ENCODE data around the gene KLC4. TPM values are rescaled to one million over a fixed set of nuclear protein-coding genes. Genes with fewer than 3 reads are reported as not detected.

The KLC4 gene
- total RNA-seq, 1 experiment from 2014 or later, result 17.5 TPM

- intact Hi-C loops (cut with micrococcal nuclease), result loop anchor here (2.0 kb wide), 1 partner anchor 29 kb away; the partner anchor contains the start of gene PPP2R5D
- DNase-seq, result peak; percentile 99
- no TSS peak for BruUV-seq (replicated peaks)
- peaks cover 23% of the 10 kb centered on the region for H3K4me1 ChIP-seq (ENCODE audit: insufficient read depth, low read length)
- no peaks in the 10 kb centered on the region for H3K9me2 ChIP-seq (replicated peaks; ENCODE audit: low read length)
- TF ChIP-seq EZH2 (IDR thresholded peaks at IDR 0.05; ENCODE audit: low read length, unreplicated experiment) (no peak), EZH2phosphoT487 (IDR thresholded peaks at IDR 0.05; ENCODE audit: borderline replicate concordance, low read length) (no peak)
- TF ChIP-seq, protein P1, sequence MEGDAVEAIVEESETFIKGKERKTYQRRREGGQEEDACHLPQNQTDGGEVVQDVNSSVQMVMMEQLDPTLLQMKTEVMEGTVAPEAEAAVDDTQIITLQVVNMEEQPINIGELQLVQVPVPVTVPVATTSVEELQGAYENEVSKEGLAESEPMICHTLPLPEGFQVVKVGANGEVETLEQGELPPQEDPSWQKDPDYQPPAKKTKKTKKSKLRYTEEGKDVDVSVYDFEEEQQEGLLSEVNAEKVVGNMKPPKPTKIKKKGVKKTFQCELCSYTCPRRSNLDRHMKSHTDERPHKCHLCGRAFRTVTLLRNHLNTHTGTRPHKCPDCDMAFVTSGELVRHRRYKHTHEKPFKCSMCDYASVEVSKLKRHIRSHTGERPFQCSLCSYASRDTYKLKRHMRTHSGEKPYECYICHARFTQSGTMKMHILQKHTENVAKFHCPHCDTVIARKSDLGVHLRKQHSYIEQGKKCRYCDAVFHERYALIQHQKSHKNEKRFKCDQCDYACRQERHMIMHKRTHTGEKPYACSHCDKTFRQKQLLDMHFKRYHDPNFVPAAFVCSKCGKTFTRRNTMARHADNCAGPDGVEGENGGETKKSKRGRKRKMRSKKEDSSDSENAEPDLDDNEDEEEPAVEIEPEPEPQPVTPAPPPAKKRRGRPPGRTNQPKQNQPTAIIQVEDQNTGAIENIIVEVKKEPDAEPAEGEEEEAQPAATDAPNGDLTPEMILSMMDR (conservative IDR thresholded peaks at IDR 0.05; ENCODE audit: low read depth, low read length), result no peak
- peak; percentile 92 for ATAC-seq
- H4K20me1 ChIP-seq (ENCODE audit: low read length), result no peaks in the 10 kb centered on the region
- peaks cover 28% of the 10 kb centered on the region; the same call in 1 of the 2 replicates for H3K36me3 ChIP-seq (ENCODE audit: low read depth, low read length)
- no peaks in the 10 kb centered on the region for H3F3A ChIP-seq (ENCODE audit: low read length, unreplicated experiment)
- H3K9me3 ChIP-seq (ENCODE audit: low read length), result no peaks in the 10 kb centered on the region
- peak within 1 kb of the TSS; percentile 90 for H3K9ac ChIP-seq (ENCODE audit: low read length)
- peak within 1 kb of the TSS; percentile 91 for H3K4me3 ChIP-seq (ENCODE audit: low read length)
- ChIA-PET CTCF (interaction anchor here (0.6 kb wide), 1 partner anchor 130 kb away, joined by 3 read pairs; no protein-coding TSS in a partner anchor), POLR2A (ENCODE audit: unreplicated experiment) (interaction anchor here (0.5 to 1.4 kb wide), 8 partner anchors 35 to 724 kb away, joined by 3 to 15 read pairs (median 8); partner anchors contain the start of genes CUL7, CUL9 and PEX6)
- peak within 1 kb of the TSS; percentile 88 for H2AFZ ChIP-seq (ENCODE audit: low read length)
- H3K79me2 ChIP-seq (ENCODE audit: low read length), result peaks cover 52% of the 10 kb centered on the region
- peak within 1 kb of the TSS; percentile 95 for H3K4me2 ChIP-seq (ENCODE audit: low read length)
- peak within 1 kb of the TSS; percentile 17; the same call in 1 of the 2 replicates for H3K27ac ChIP-seq (ENCODE audit: low read length)
- H3K27me3 ChIP-seq (ENCODE audit: low read length), result no peaks in the 10 kb centered on the region
Measured at GRCh38 chr6:43013843-43014433, 45.5 kb upstream of the KLC4 start, which contains the start of the genes KLHDC3 and MEA1. TSS of gene KLHDC3 (plus strand) at chr6:43014249. CDS start at chr6:43017193, 2,944 bp downstream. TSS of gene MEA1 (minus strand) at chr6:43013946. CDS start at chr6:43013813, 133 bp downstream.

DNA sequence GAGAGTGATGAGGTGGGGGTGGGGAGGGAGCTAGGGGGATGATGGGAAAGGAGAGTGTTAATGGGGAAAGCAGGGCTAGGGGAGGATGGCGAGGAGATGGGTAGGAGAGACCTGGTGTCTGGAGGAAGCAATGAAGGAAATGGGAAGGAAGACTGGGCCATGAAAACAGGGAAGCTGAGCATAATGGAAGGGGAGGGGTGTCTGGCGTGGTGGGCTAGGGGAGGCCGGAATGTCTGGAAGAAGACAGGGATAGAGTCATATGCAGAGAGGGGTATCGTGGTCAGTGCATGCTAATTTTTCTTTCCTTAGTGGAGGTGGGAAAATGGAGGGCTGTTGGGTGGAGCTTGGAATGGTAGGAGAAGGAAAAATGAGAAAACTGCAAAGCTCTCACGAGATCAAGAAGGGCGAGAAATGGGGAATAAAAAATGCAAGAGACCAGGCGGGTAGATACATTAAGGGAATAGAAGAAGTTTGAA lies 45.0 kb upstream of the KLC4 start:
- intact Hi-C loops (cut with micrococcal nuclease), result loop anchor here (2.0 kb wide), 1 partner anchor 30 kb away; the partner anchor contains the start of gene PPP2R5D
- H3K36me3 ChIP-seq (ENCODE audit: low read depth, low read length), result peaks cover 31% of the 10 kb centered on the region; the same call in 1 of the 2 replicates
- no peaks in the 10 kb centered on the region for H3K9me2 ChIP-seq (replicated peaks; ENCODE audit: low read length)
- ChIA-PET CTCF (interaction anchor here (0.5 to 0.6 kb wide), 2 partner anchors 9 to 129 kb away, joined by 3 to 8 read pairs; no protein-coding TSS in a partner anchor), POLR2A (ENCODE audit: unreplicated experiment) (interaction anchor here (0.5 to 1.4 kb wide), 8 partner anchors 35 to 723 kb away, joined by 3 to 15 read pairs (median 8); partner anchors contain the start of genes CUL7, CUL9 and PEX6)
- no peaks in the 10 kb centered on the region for H3K9me3 ChIP-seq (ENCODE audit: low read length)
- H3F3A ChIP-seq (ENCODE audit: low read length, unreplicated experiment), result no peaks in the 10 kb centered on the region
- no peaks in the 10 kb centered on the region for H4K20me1 ChIP-seq (ENCODE audit: low read length)
- H3K9ac ChIP-seq (ENCODE audit: low read length), result peak overlapping the region; percentile 90
- H2AFZ ChIP-seq (ENCODE audit: low read length), result peak overlapping the region; percentile 63
- H3K27ac ChIP-seq (ENCODE audit: low read length), result peak overlapping the region; percentile 17; the same call in 1 of the 2 replicates
- peaks cover 23% of the 10 kb centered on the region for H3K4me1 ChIP-seq (ENCODE audit: insufficient read depth, low read length)
- H3K4me3 ChIP-seq (ENCODE audit: low read length), result peak overlapping the region; percentile 91
- ATAC-seq (no peak), DNase-seq (no peak)
- BruUV-seq (replicated peaks), result TSS peak; percentile 21
- H3K27me3 ChIP-seq (ENCODE audit: low read length), result no peaks in the 10 kb centered on the region
- TF ChIP-seq EZH2phosphoT487 (IDR thresholded peaks at IDR 0.05; ENCODE audit: borderline replicate concordance, low read length) (no peak), EZH2 (IDR thresholded peaks at IDR 0.05; ENCODE audit: low read length, unreplicated experiment) (no peak)
- TF ChIP-seq, protein P1 (conservative IDR thresholded peaks at IDR 0.05; ENCODE audit: low read depth, low read length), result no peak
- H3K4me2 ChIP-seq (ENCODE audit: low read length), result peak overlapping the region; percentile 94
- peaks cover 52% of the 10 kb centered on the region for H3K79me2 ChIP-seq (ENCODE audit: low read length)

Data from PC-3 (cell line).